ENCODE data around the gene C12orf76.
"Not testable (repeated sequence)": the region's sequence is repeated elsewhere in the genome, so short reads cannot be mapped to it uniquely, and the experiment has no call there.

C12orf76 gene

GRCh38 chr12:110048242-110049027, at the start of gene C12orf76:
C12orf76 (minus strand) TSS chr12:110048522; CDS start chr12:110048495, 27 bp downstream.
- peak; percentile 92 for FAIRE-seq

GRCh38 chr12:110093631-110094311, 45.4 kb upstream of the C12orf76 start:
- no peak for FAIRE-seq

GRCh38 chr12:110091136-110091711, 42.9 kb upstream of the C12orf76 start:
- no peak for FAIRE-seq

GRCh38 chr12:110090266-110091135, 42.2 kb upstream of the C12orf76 start:
- FAIRE-seq = no peak

GRCh38 chr12:110088936-110089335, 40.6 kb upstream of the C12orf76 start:
- FAIRE-seq = no peak

GRCh38 chr12:110088216-110088615, 39.9 kb upstream of the C12orf76 start:
- not testable (repeated sequence) for FAIRE-seq

- FAIRE-seq = no peak
These were observed 36.1 kb upstream of the C12orf76 start for GRCh38 chr12:110084314-110085015.

GRCh38 chr12:110080410-110080809, 32.1 kb upstream of the C12orf76 start:
- no peak for FAIRE-seq

GRCh38 chr12:110079477-110080400, 31.4 kb upstream of the C12orf76 start:
- FAIRE-seq = no peak

GRCh38 chr12:110077800-110078199, 29.5 kb upstream of the C12orf76 start:
- FAIRE-seq = no peak

- no peak for FAIRE-seq
These were observed 27.6 kb upstream of the C12orf76 start for GRCh38 chr12:110075880-110076279.

- no peak for FAIRE-seq
These were observed 25.8 kb upstream of the C12orf76 start for GRCh38 chr12:110074089-110074488.

GRCh38 chr12:110073049-110073831, 24.9 kb upstream of the C12orf76 start:
- no peak for FAIRE-seq

- not testable (repeated sequence) for FAIRE-seq
These were observed 24.3 kb upstream of the C12orf76 start for GRCh38 chr12:110072636-110073035.

GRCh38 chr12:110071967-110072366, 23.6 kb upstream of the C12orf76 start:
- FAIRE-seq = no peak

- FAIRE-seq = no peak
These were observed 23.2 kb upstream of the C12orf76 start for GRCh38 chr12:110071504-110071903.

- FAIRE-seq = no peak
These were observed 20.3 kb upstream of the C12orf76 start for GRCh38 chr12:110068654-110069053.

- FAIRE-seq = not testable (repeated sequence)
These were observed 19.8 kb upstream of the C12orf76 start for GRCh38 chr12:110068115-110068514.

GRCh38 chr12:110067531-110067930, 19.2 kb upstream of the C12orf76 start:
- FAIRE-seq = no peak

- FAIRE-seq = no peak
These were observed 17.2 kb upstream of the C12orf76 start for GRCh38 chr12:110065540-110065939.
